GM19351 (cell line): ENCODE results near the gene VEGFA.

Source experiments
- ATAC-seq: cut with Tn5 transposase; IDR thresholded peaks from one replicate; pipeline ENCODE4 v1.9.1; 2021; ENCODE audit warnings: mild to moderate bottlenecking, moderate library complexity; ENCODE audit not compliant: unreplicated experiment

Gene VEGFA

GRCh38 chr6:43771858-43772680 is 2.1 kb downstream of the VEGFA start:
- ATAC-seq, result no peak

- no peak for ATAC-seq
Observed at GRCh38 chr6:43772681-43773049, 2.7 kb downstream of the VEGFA start.

- ATAC-seq, result peak; percentile 25
Observed at GRCh38 chr6:43773050-43773979, 3.3 kb downstream of the VEGFA start.

- no peak for ATAC-seq
Observed at GRCh38 chr6:43773980-43774775, 4.2 kb downstream of the VEGFA start.

DNA sequence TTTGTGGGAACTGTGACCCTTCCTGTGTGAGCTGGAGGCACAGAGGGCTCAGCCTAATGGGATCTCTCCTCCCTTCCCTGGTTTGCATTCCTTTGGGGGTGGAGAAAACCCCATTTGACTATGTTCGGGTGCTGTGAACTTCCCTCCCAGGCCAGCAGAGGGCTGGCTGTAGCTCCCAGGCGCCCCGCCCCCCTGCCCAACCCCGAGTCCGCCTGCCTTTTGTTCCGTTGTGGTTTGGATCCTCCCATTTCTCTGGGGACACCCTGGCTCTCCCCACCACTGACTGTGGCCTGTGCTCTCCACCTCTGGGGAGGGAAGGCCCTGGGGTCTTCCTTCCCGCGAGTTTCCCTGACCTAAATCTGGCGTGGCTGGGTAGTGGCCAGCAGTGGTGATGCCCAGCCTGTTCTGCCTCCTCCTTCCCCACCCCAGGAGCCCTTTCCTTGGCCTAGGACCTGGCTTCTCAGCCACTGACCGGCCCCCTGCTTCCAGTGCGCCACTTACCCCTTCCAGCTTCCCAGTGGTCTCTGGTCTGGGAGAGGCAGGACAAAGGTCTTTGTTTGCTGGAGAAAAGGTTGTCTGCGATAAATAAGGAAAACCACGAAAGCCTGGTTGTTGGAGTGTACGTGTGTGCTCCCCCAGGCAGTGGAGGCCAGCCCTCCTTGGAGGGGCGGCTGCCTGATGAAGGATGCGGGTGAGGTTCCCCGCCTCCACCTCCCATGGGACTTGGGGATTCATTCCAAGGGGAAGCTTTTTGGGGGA is 4.9 kb downstream of the VEGFA start:
- ATAC-seq, result no peak

GRCh38 chr6:43775535-43775885 is 5.5 kb downstream of the VEGFA start:
- no peak for ATAC-seq

DNA sequence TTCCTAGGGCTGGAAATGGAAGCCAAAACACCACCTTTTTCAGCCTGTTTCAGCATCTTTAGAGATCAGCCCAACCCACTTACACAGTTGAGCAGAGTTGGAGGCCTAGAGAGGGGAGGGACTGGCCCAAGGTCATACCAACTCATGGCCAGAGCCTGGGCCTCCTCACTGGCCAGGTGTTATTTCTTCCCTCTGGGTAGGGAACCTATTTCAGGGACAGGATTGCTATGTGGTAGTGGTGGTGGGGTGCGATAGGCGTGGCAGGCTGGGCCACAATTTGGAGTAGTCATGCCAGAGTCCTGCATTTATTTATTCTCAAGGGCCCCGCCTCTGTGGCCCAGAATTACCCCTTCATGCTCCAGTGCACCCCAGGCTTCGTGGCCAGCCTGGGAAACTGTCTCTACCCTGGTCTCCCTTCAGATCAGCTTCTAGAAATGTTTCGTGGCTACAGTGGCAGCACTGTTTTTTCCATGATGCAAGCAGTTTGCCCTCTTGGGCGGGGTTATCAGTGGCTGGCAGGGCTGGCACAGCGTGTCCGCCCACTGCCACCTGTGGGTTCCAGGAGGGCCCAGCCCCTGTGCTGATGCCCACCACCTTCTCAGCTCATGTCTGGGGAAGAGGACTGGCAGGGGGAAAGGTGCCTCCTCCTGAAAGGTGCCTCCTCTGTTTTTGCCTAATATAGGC is 6.2 kb downstream of the VEGFA start:
- no peak for ATAC-seq

DNA sequence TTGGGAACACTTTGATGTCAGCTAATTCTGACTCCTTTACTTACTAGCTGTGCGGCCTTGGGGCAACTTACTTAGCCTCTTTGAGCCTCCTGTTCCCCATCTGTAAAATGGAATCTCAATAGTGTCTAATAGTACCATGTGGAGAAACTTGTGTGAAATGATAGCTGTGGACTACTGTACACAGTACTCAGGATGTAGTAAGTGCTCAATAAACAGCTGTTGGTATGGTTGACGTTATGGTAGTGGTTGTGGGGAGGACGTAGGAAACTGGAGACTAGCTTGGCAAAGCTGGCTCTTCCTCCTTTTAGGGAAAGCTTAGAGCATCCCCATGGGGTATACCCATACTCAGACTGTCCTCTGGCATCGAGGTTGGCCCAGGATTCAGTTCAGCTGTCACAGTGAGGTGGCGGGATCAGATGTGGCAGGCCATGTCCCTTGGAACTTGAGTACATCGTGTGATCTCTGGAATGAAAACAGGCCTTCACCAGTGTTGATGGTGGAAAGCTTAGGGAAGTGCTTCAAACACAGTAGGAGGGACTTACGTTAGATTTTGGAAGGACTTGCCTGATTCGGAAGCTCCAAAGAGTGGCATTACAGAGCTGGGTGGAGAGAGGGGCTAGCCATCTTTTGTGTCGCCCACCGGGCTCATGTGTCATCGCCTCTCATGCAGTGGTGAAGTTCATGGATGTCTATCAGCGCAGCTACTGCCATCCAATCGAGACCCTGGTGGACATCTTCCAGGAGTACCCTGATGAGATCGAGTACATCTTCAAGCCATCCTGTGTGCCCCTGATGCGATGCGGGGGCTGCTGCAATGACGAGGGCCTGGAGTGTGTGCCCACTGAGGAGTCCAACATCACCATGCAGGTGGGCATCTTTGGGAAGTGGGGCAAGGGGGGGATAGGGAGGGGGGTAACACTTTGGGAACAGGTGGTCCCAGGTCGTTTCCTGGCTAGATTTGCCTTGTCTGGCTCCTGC is 7.1 kb downstream of the VEGFA start:
- ATAC-seq, result no peak

DNA sequence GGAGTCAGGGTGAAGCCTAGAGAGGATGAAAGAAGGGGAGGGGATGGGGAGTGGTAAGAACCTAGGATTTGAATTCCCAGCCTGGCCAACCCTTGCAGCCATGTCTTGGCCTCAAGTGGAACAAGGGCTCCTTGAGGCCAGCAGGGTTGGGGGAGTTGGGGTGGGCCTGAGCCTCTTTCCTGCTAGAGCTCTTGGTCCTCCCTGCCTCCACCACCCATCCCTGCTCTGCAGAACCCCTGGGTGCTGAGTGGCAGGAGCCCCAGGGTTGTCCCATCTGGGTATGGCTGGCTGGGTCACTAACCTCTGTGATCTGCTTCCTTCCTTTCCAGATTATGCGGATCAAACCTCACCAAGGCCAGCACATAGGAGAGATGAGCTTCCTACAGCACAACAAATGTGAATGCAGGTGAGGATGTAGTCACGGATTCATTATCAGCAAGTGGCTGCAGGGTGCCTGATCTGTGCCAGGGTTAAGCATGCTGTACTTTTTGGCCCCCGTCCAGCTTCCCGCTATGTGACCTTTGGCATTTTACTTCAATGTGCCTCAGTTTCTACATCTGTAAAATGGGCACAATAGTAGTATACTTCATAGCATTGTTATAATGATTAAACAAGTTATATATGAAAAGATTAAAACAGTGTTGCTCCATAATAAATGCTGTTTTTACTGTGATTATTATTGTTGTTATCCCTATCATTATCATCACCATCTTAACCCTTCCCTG is 8.3 kb downstream of the VEGFA start:
- ATAC-seq, result no peak

DNA sequence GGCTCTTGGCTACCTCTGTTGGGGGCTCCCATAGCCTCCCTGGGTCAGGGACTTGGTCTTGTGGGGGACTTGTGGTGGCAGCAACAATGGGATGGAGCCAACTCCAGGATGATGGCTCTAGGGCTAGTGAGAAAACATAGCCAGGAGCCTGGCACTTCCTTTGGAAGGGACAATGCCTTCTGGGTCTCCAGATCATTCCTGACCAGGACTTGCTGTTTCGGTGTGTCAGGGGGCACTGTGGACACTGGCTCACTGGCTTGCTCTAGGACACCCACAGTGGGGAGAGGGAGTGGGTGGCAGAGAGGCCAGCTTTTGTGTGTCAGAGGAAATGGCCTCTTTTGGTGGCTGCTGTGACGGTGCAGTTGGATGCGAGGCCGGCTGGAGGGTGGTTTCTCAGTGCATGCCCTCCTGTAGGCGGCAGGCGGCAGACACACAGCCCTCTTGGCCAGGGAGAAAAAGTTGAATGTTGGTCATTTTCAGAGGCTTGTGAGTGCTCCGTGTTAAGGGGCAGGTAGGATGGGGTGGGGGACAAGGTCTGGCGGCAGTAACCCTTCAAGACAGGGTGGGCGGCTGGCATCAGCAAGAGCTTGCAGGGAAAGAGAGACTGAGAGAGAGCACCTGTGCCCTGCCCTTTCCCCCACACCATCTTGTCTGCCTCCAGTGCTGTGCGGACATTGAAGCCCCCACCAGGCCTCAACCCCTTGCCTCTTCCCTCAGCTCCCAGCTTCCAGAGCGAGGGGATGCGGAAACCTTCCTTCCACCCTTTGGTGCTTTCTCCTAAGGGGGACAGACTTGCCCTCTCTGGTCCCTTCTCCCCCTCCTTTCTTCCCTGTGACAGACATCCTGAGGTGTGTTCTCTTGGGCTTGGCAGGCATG is 9.2 kb downstream of the VEGFA start:
- no peak for ATAC-seq

- no peak for ATAC-seq
Observed at GRCh38 chr6:43779852-43780236, 9.8 kb downstream of the VEGFA start.

GRCh38 chr6:43780293-43780692 is 10.3 kb downstream of the VEGFA start:
- ATAC-seq, result no peak

GRCh38 chr6:43780941-43781928 is 11.2 kb downstream of the VEGFA start:
- ATAC-seq, result no peak

- no peak for ATAC-seq
Observed at GRCh38 chr6:43781941-43782704, 12.1 kb downstream of the VEGFA start.
